RPMI7951 (cell line): Measurements from ENCODE around the gene MDFIC2. TPM values are rescaled to one million over a fixed set of nuclear protein-coding genes. Genes with fewer than 3 reads are reported as not detected.
"Not testable (repeated sequence)": the region's sequence is repeated elsewhere in the genome, so short reads cannot be mapped to it uniquely, and the experiment has no call there.

ENCODE experiments used
- DNase-seq: peaks from one replicate; pipeline ENCODE4 v3.0.0-alpha.2; 2012; ENCODE audit warnings: low read depth
- total RNA-seq: library from RNA; depleted of rRNA; stranded (reverse); fragments of >200 nt; shearing (Covaris generic); gene quantifications from 2 replicates; pipeline ENCODE4 v1.2.3, GENCODE V29; 2014

The MDFIC2 gene
- total RNA-seq, 1 experiment from 2014 or later, result not detected

- DNase-seq, result no peak
Measured at GRCh38 chr3:70256566-70256965, 55.9 kb downstream of the MDFIC2 start.

GRCh38 chr3:70250492-70250891, 61.9 kb downstream of the MDFIC2 start:
- DNase-seq, result no peak

- no peak for DNase-seq
Measured at GRCh38 chr3:70249509-70250160, 62.8 kb downstream of the MDFIC2 start.

- DNase-seq, result no peak
Measured at GRCh38 chr3:70248856-70249255, 63.6 kb downstream of the MDFIC2 start.

GRCh38 chr3:70247955-70248354, 64.5 kb downstream of the MDFIC2 start:
- DNase-seq, result no peak

- no peak for DNase-seq
Measured at GRCh38 chr3:70245746-70246525, 66.5 kb downstream of the MDFIC2 start.

GRCh38 chr3:70244422-70244821, 68.0 kb downstream of the MDFIC2 start:
- DNase-seq, result no peak

- DNase-seq, result no peak
Measured at GRCh38 chr3:70242297-70242882, 70.0 kb downstream of the MDFIC2 start.

GRCh38 chr3:70233812-70234211, 78.6 kb downstream of the MDFIC2 start:
- DNase-seq, result no peak

- no peak for DNase-seq
Measured at GRCh38 chr3:70233112-70233511, 79.3 kb downstream of the MDFIC2 start.

GRCh38 chr3:70231266-70231701, 81.2 kb downstream of the MDFIC2 start:
- DNase-seq, result no peak

GRCh38 chr3:70227437-70227836, 85.0 kb downstream of the MDFIC2 start:
- DNase-seq, result no peak

- no peak for DNase-seq
Measured at GRCh38 chr3:70225146-70225545, 87.3 kb downstream of the MDFIC2 start.

- DNase-seq, result no peak
Measured at GRCh38 chr3:70224337-70224736, 88.1 kb downstream of the MDFIC2 start.

GRCh38 chr3:70218471-70218870, 94.0 kb downstream of the MDFIC2 start:
- no peak for DNase-seq

GRCh38 chr3:70211274-70211673, 101.2 kb downstream of the MDFIC2 start:
- DNase-seq, result not testable (repeated sequence)

- no peak for DNase-seq
Measured at GRCh38 chr3:70201975-70202374, 110.5 kb downstream of the MDFIC2 start.

GRCh38 chr3:70189884-70190473, 122.5 kb downstream of the MDFIC2 start:
- no peak for DNase-seq

GRCh38 chr3:70186221-70186620, 126.2 kb downstream of the MDFIC2 start:
- no peak for DNase-seq

GRCh38 chr3:70185661-70186060, 126.8 kb downstream of the MDFIC2 start:
- DNase-seq, result no peak

- DNase-seq, result no peak
Measured at GRCh38 chr3:70183781-70184504, 128.5 kb downstream of the MDFIC2 start.

- DNase-seq, result no peak
Measured at GRCh38 chr3:70182166-70182565, 130.3 kb downstream of the MDFIC2 start.
